Measurements from ENCODE around the gene TRIP13.
"Not testable (repeated sequence)": the region's sequence is repeated elsewhere in the genome, so short reads cannot be mapped to it uniquely, and the experiment has no call there.

The TRIP13 gene

DNA sequence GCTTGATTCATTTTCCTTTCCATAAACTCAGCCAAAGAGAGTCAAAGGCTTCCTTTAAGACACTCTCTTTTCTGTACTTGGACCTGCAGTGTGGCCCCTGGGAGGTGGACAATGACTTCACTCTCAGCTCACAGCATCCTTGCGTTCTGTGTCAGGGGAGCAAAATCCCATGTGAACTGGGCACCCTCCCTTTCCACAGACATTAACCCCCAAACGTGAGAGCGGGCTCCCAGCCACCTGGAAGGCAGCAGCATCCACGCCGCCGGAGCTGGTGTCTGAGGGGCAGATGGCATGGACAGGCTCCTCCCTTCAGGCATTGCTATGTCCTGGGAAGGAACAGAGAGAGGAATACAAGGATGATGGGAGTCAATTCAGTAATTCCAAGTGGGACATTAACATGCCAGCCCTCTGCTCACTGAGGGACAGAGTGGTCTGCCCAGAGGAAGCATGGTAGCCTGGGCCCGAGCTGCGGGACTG is 39.5 kb downstream of the TRIP13 start:
- TF ChIP-seq, protein P1, sequence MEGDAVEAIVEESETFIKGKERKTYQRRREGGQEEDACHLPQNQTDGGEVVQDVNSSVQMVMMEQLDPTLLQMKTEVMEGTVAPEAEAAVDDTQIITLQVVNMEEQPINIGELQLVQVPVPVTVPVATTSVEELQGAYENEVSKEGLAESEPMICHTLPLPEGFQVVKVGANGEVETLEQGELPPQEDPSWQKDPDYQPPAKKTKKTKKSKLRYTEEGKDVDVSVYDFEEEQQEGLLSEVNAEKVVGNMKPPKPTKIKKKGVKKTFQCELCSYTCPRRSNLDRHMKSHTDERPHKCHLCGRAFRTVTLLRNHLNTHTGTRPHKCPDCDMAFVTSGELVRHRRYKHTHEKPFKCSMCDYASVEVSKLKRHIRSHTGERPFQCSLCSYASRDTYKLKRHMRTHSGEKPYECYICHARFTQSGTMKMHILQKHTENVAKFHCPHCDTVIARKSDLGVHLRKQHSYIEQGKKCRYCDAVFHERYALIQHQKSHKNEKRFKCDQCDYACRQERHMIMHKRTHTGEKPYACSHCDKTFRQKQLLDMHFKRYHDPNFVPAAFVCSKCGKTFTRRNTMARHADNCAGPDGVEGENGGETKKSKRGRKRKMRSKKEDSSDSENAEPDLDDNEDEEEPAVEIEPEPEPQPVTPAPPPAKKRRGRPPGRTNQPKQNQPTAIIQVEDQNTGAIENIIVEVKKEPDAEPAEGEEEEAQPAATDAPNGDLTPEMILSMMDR (conservative IDR thresholded peaks at IDR 0.05): no peak
- no peak for TF ChIP-seq ZFX (IDR thresholded peaks at IDR 0.05)
- H3K27ac ChIP-seq: no peak overlapping the region

DNA sequence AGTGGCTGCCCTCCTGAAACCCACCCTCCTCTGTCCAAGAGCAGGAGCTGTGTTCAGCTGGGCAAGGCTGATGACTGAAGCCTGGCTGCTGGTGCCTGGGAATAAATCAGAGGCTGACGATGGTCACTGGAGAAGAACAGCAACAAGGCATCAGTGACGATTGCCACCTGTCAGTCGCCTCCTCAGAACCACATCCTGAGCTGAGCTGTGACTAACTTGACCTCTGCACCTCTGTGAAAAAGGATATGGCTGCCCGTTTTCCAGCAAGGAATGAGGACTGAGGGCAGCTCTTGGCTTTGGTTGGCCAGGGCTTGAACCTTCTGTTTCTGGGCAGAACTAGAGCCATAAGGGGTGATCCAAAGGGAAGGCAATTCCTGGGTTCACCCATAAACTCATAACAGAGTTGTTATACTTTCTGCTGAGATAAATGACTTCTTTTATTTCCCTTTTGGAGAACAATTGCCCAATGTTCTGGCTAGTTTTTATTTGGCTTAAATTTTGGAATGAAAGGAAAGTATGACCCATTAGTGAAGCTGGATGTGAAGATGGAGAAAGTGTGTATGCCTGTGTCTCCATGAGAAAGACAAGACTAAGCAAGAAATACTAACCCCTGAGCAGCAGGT is 40.1 kb downstream of the TRIP13 start:
- H3K27ac ChIP-seq: no peak overlapping the region
- TF ChIP-seq, protein P1 (conservative IDR thresholded peaks at IDR 0.05): no peak
- no peak for TF ChIP-seq ZFX (IDR thresholded peaks at IDR 0.05)

DNA sequence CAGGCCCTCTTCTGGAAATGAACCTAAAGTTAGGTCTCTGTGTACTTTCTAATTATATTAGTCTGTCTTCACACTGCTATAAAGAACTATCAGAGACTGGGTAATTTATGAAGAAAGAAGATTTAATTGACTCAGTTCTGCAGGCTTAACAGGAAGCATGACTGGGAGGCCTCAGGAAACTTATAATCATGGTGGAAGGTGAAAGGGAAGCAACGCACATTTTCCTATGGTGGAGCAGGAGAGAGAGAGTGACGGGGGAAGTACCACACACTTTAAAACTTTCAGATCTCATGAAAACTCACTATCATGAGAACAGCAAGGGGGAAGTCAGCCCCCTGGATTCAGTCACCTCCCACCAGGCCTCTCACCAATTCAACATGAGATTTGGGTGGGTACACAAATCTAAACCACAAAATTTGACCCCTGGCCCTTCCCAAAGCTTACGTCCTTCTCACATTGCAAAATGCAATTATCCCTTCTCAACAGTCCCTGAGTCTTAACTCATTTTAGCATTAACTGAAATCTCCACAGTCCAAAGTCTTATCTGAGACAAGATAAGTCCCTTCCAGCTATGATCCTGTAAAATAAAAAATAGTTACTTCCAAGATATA is 40.7 kb downstream of the TRIP13 start:
- TF ChIP-seq, protein P1 (conservative IDR thresholded peaks at IDR 0.05): no peak
- no peak overlapping the region for H3K27ac ChIP-seq

DNA sequence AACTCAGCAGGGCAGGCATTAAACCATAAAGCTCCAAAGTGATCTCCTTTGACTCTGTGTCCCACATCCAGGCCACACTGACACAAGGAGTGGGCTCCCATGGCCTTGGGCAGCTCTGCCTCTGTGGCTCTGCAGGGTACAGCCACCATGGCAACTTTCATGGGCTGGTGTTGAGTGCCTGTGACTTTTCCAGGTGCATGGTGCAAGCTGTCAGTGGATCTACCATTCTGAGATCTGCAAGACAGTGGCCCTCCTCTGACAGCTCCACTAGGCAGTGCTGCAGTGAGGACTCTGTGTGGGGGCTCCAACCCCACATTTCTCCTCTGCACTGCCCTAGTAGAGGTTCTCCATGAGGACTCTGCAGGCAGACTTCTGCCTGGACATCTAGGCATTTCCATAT is 41.3 kb downstream of the TRIP13 start:
- H3K27ac ChIP-seq: not testable (repeated sequence)

DNA sequence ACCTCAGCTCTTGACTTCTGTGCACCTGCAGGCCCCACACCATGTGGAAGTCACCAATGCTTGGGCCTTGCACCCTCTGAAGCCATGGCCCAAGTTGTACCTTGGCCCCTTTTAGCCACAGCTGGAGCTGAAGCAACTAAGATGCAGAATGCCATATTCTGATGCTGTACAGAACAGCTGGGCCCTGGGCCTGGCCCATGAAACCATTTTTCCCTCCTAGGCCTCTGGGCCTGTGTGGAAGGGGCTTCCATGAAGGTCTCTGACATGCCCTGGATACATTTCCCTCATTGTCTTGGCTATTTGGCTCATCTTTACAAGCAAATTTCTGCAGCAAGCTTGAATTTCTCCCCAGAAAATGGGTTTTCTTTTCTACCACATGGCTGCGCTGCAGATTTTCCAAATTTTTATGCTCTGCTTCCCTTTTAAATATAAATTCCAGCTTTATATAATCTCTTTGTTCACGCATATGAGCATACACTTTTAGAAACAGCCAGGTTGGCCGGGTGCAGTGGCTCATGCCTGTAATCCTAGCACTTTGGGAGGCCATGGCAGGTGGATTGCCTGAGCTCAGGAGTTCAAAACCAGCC is 41.8 kb downstream of the TRIP13 start:
- not testable (repeated sequence) for H3K27ac ChIP-seq

DNA sequence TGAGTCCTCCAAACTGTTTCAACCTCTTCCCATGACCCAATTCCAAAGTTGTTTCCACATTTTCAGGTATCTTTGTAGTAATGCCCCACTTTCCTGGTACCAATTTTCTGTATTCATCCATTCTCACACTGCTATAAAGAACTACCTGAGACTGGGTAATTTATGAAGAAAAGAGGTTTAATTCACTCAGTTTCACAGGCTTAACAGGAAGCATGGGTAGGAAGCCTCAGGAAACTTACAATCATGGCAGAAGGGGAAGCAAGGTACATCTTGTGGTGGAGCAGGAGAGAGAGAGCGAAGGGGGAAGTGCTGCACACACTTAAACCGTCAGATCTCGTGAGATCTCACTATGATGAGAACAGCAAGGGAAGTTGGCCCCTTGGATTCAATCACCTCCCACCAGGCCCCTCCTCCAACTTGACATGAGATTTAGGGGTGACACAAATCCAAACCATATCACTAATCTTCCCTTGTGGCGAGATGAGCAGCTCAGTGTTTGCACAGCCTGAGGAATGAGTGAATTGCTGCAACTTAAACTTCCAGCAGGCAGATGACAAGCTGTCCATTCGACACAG is 42.9 kb downstream of the TRIP13 start:
- H3K27ac ChIP-seq: no peak overlapping the region
- no peak for TF ChIP-seq ZFX (IDR thresholded peaks at IDR 0.05)
- TF ChIP-seq, protein P1 (conservative IDR thresholded peaks at IDR 0.05): no peak

DNA sequence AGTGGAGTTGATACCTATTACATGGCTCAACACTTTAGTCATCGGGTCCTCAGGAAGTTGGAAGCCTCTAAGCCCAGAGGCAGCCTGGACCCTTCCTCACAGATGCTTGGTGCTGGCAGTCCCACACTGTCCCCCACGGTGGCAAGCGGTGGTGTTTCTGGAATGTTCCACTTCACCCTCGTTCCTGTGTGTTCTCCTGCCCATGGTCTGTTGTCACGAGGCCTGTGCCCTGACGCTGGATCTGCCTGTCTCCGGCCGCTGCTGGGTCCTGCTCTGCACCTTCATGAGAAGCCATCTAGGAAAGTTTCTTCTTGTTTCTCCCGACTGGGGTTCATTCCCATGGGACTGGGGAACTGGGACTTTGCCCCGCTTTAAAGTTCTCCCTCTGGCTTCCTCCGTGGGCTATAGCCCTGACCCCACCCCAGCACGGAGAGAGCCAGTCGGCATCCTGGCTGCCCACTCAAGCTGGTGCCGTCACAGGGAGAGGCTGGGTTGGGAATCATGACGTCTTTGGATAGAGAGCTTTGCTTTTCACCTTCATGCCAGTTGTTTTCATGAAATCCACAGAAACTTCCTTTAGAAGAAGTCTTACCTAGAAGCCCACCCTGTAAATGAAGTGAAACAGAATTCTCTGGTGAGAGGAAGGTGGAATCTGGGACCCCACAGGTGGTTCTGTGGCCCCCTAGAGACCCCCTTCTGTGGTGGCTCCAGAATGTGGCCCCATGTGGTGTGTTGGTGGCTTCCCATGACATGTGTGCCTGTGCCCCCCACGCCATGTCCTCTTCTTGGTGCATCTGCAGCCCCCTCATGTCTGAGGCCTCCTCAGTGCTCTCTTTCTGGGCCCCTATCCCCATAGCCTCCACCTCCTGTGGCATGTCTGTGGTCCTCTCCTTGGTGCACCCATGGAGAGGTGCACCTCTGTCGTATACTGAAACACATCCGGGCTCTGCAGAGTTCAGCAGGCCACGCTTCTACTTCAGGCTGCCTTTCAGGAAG is 43.8 kb downstream of the TRIP13 start:
- TF ChIP-seq, protein P1 (conservative IDR thresholded peaks at IDR 0.05): no peak
- TF ChIP-seq ZFX (IDR thresholded peaks at IDR 0.05): no peak
- no peak overlapping the region for H3K27ac ChIP-seq
